Brain pericyte (primary cell): ENCODE results near the gene PIP.
"Not testable (repeated sequence)": the region's sequence is repeated elsewhere in the genome, so short reads cannot be mapped to it uniquely, and the experiment has no call there.

ENCODE experiments used
- DNase-seq: peaks from one replicate; pipeline ENCODE4 v3.0.0-alpha.2; 2012; ENCODE audit warnings: low read depth, low spot score

Gene PIP

GRCh38 chr7:143177374-143178119, 45.7 kb downstream of the PIP start:
- DNase-seq, result no peak

- DNase-seq, result not testable (repeated sequence)
Observed at GRCh38 chr7:143180771-143181170, 48.9 kb downstream of the PIP start.

- no peak for DNase-seq
Observed at GRCh38 chr7:143181349-143181748, 49.5 kb downstream of the PIP start.

- no peak for DNase-seq
Observed at GRCh38 chr7:143183024-143183423, 51.1 kb downstream of the PIP start, which contains the start of gene TAS2R39. Gene TAS2R39 (plus strand): TSS chr7:143183419. CDS start chr7:143183419, 0 bp downstream.

GRCh38 chr7:143185551-143185950, 53.7 kb downstream of the PIP start:
- DNase-seq, result no peak

GRCh38 chr7:143188994-143189393, 57.1 kb downstream of the PIP start:
- DNase-seq, result no peak
